B cell (primary cell): Measurements from ENCODE around the gene PSAP.

ENCODE experiments used
- CTCF ChIP-seq: fragments of 200-600 bp; IDR thresholded peaks from one replicate; pipeline ENCODE4 v1.8.0; 2022; ENCODE audit warnings: antibody characterized with exemption, mild to moderate bottlenecking
- EZH2 ChIP-seq: IDR thresholded peaks from 2 replicates; pipeline ENCODE4 v1.6.1; 2012; ENCODE audit warnings: borderline replicate concordance, low read depth, mild to moderate bottlenecking, moderate library complexity, low read length; ENCODE audit not compliant: insufficient read depth, poor library complexity, severe bottlenecking

GRCh38 chr10:71881647-71882355, 30.8 kb upstream of the PSAP start:
- TF ChIP-seq CTCF: no peak
- TF ChIP-seq EZH2: no peak
